ENCODE measurements around the gene TSPAN18. TPM values are rescaled to one million over a fixed set of nuclear protein-coding genes. Genes with fewer than 3 reads are reported as not detected.

The TSPAN18 gene
- total and polyA plus RNA-seq, 4 experiments from 2014 or later = 7.3 to 48.6 (median 18.2) TPM

- Mint-ChIP-seq H3K27me3 (no peaks in the 10 kb centered on the region), H3K36me3 (peaks cover 21 to 44% of the 10 kb centered on the region in 2 donors), H3K4me3 (no peak overlapping the region), H3K9me3 (peaks cover 0 to 18% (median 8%) of the 10 kb centered on the region in 8 donors), H3K27ac (no peak overlapping the region), H3K4me1 (peaks cover 24 to 50% (median 38%) of the 10 kb centered on the region in 4 donors)
- CTCF ChIA-PET (ENCODE audit: partially characterized antibody) = interaction anchor here (1.1 kb wide), 1 partner anchor 20 kb away, joined by 5 read pairs; no protein-coding TSS in a partner anchor
- Histone ChIP-seq H3K36me3 (ENCODE audit: insufficient read depth, low read length) (no peaks in the 10 kb centered on the region), H3K4me1 (ENCODE audit: insufficient read depth, low read length) (no peaks in the 10 kb centered on the region), H3K27ac (ENCODE audit: low read depth, low read length) (no peak overlapping the region), H3K4me3 (ENCODE audit: low read length in 2 of 2) (no peak overlapping the region), H3K27me3 (ENCODE audit: insufficient read depth, low read length) (no peaks in the 10 kb centered on the region), H3K9me3 (ENCODE audit: control insufficient read depth in 1 of 2, low read length in 2 of 2) (no peaks in the 10 kb centered on the region)
- POLR2A ChIA-PET (ENCODE audit: partially characterized antibody) = no interaction called here
- DNase-seq = no peak
- intact Hi-C loops (cut with micrococcal nuclease) = no loop called here
Measured at GRCh38 chr11:44754876-44755555, 28.3 kb downstream of the TSPAN18 start.

- Mint-ChIP-seq H3K27ac (peak overlapping the region in 2 of 7 donors; percentile 18 to 50), H3K27me3 (no peaks in the 10 kb centered on the region), H3K4me3 (no peak overlapping the region), H3K4me1 (peaks cover 25 to 48% (median 38%) of the 10 kb centered on the region in 4 donors), H3K9me3 (peaks cover 0 to 18% (median 8%) of the 10 kb centered on the region in 8 donors), H3K36me3 (peaks cover 21 to 36% of the 10 kb centered on the region in 2 donors)
- Histone ChIP-seq H3K36me3 (ENCODE audit: insufficient read depth, low read length) (no peaks in the 10 kb centered on the region), H3K4me3 (ENCODE audit: low read length in 2 of 2) (no peak overlapping the region), H3K9me3 (ENCODE audit: control insufficient read depth in 1 of 2, low read length in 2 of 2) (no peaks in the 10 kb centered on the region), H3K27me3 (ENCODE audit: insufficient read depth, low read length) (no peaks in the 10 kb centered on the region), H3K4me1 (ENCODE audit: insufficient read depth, low read length) (no peaks in the 10 kb centered on the region), H3K27ac (ENCODE audit: low read depth, low read length) (no peak overlapping the region)
- ChIA-PET POLR2A (ENCODE audit: partially characterized antibody) (no interaction called here), CTCF (ENCODE audit: partially characterized antibody) (interaction anchor here (1.1 kb wide), 1 partner anchor 20 kb away, joined by 5 read pairs; no protein-coding TSS in a partner anchor)
- intact Hi-C loops (cut with micrococcal nuclease) = no loop called here
- DNase-seq = no peak
Measured at GRCh38 chr11:44755556-44756523, 29.1 kb downstream of the TSPAN18 start.

- Histone ChIP-seq H3K4me1 (ENCODE audit: insufficient read depth, low read length) (no peaks in the 10 kb centered on the region), H3K27me3 (ENCODE audit: insufficient read depth, low read length) (no peaks in the 10 kb centered on the region), H3K36me3 (ENCODE audit: insufficient read depth, low read length) (no peaks in the 10 kb centered on the region), H3K9me3 (ENCODE audit: control insufficient read depth in 1 of 2, low read length in 2 of 2) (no peaks in the 10 kb centered on the region), H3K4me3 (ENCODE audit: low read length in 2 of 2) (no peak overlapping the region), H3K27ac (ENCODE audit: low read depth, low read length) (no peak overlapping the region)
- intact Hi-C loops (cut with micrococcal nuclease) = no loop called here
- no peaks in the 10 kb centered on the region for H3K27me3 Mint-ChIP-seq
- H3K27ac Mint-ChIP-seq = peak overlapping the region in 1 of 7 donors; percentile 58
- H3K4me3 Mint-ChIP-seq = no peak overlapping the region
- DNase-seq = no peak
- peaks cover 0 to 18% (median 8%) of the 10 kb centered on the region in 8 donors for H3K9me3 Mint-ChIP-seq
- peaks cover 19 to 54% (median 36%) of the 10 kb centered on the region in 4 donors for H3K4me1 Mint-ChIP-seq
- ChIA-PET CTCF (ENCODE audit: partially characterized antibody) (interaction anchor here (1.7 to 3.0 kb wide), 2 partner anchors 16 to 17 kb away, joined by 6 to 10 read pairs; no protein-coding TSS in a partner anchor), POLR2A (ENCODE audit: partially characterized antibody) (interaction anchor here (0.6 kb wide), 1 partner anchor 8 kb away, joined by 3 read pairs; no protein-coding TSS in a partner anchor)
- H3K36me3 Mint-ChIP-seq = peaks cover 26% of the 10 kb centered on the region in 2 donors
Measured at GRCh38 chr11:44758983-44759382, 32.2 kb downstream of the TSPAN18 start.

- Histone ChIP-seq H3K4me1 (ENCODE audit: insufficient read depth, low read length) (no peaks in the 10 kb centered on the region), H3K27me3 (ENCODE audit: insufficient read depth, low read length) (no peaks in the 10 kb centered on the region), H3K36me3 (ENCODE audit: insufficient read depth, low read length) (peaks cover 9% of the 10 kb centered on the region), H3K27ac (ENCODE audit: low read depth, low read length) (no peak overlapping the region), H3K9me3 (ENCODE audit: control insufficient read depth in 1 of 2, low read length in 2 of 2) (no peaks in the 10 kb centered on the region), H3K4me3 (ENCODE audit: low read length in 2 of 2) (no peak overlapping the region)
- ChIA-PET POLR2A (ENCODE audit: partially characterized antibody) (interaction anchor here (0.6 kb wide), 1 partner anchor 9 kb away, joined by 3 read pairs; no protein-coding TSS in a partner anchor), CTCF (ENCODE audit: partially characterized antibody) (interaction anchor here (1.6 to 3.0 kb wide), 4 partner anchors 15 to 138 kb away, joined by 4 to 11 read pairs (median 8); no protein-coding TSS in a partner anchor)
- no peak for DNase-seq
- Mint-ChIP-seq H3K27ac (peak overlapping the region in 4 of 7 donors; percentile 0 to 81 (median 22)), H3K4me1 (peaks cover 17 to 50% (median 30%) of the 10 kb centered on the region in 4 donors), H3K4me3 (peak overlapping the region in 1 of 8 donors; percentile 10), H3K9me3 (peaks cover 0 to 18% (median 8%) of the 10 kb centered on the region in 8 donors), H3K36me3 (peaks cover 33% of the 10 kb centered on the region in 2 donors), H3K27me3 (no peaks in the 10 kb centered on the region)
- intact Hi-C loops (cut with micrococcal nuclease) = no loop called here
Measured at GRCh38 chr11:44759743-44760476, 33.1 kb downstream of the TSPAN18 start.

- ChIA-PET POLR2A (ENCODE audit: partially characterized antibody) (no interaction called here), CTCF (ENCODE audit: partially characterized antibody) (interaction anchor here (1.6 to 2.0 kb wide), 2 partner anchors 14 to 139 kb away, joined by 4 to 11 read pairs; no protein-coding TSS in a partner anchor)
- intact Hi-C loops (cut with micrococcal nuclease) = no loop called here
- no peaks in the 10 kb centered on the region for H3K4me1 ChIP-seq (ENCODE audit: insufficient read depth, low read length)
- H3K36me3 ChIP-seq (ENCODE audit: insufficient read depth, low read length) = peaks cover 14% of the 10 kb centered on the region
- no peak overlapping the region for H3K4me3 ChIP-seq (ENCODE audit: low read length in 2 of 2)
- peaks cover 38% of the 10 kb centered on the region in 2 donors for H3K36me3 Mint-ChIP-seq
- H3K9me3 Mint-ChIP-seq = peaks cover 0 to 18% (median 8%) of the 10 kb centered on the region in 8 donors
- H3K27ac Mint-ChIP-seq = peak overlapping the region in 3 of 7 donors; percentile 0 to 81 (median 35)
- no peaks in the 10 kb centered on the region for H3K9me3 ChIP-seq (ENCODE audit: control insufficient read depth in 1 of 2, low read length in 2 of 2)
- no peaks in the 10 kb centered on the region for H3K27me3 Mint-ChIP-seq
- H3K27ac ChIP-seq (ENCODE audit: low read depth, low read length) = no peak overlapping the region
- peak overlapping the region in 1 of 8 donors; percentile 10 for H3K4me3 Mint-ChIP-seq
- no peaks in the 10 kb centered on the region for H3K27me3 ChIP-seq (ENCODE audit: insufficient read depth, low read length)
- H3K4me1 Mint-ChIP-seq = peaks cover 17 to 50% (median 30%) of the 10 kb centered on the region in 4 donors
- DNase-seq = no peak
Measured at GRCh38 chr11:44760477-44760872, 33.7 kb downstream of the TSPAN18 start.

GRCh38 chr11:44760917-44761550 lies 34.3 kb downstream of the TSPAN18 start:
- Histone ChIP-seq H3K9me3 (ENCODE audit: control insufficient read depth in 1 of 2, low read length in 2 of 2) (no peaks in the 10 kb centered on the region), H3K4me3 (ENCODE audit: low read length in 2 of 2) (no peak overlapping the region), H3K36me3 (ENCODE audit: insufficient read depth, low read length) (peaks cover 15% of the 10 kb centered on the region), H3K27me3 (ENCODE audit: insufficient read depth, low read length) (no peaks in the 10 kb centered on the region), H3K4me1 (ENCODE audit: insufficient read depth, low read length) (no peaks in the 10 kb centered on the region), H3K27ac (ENCODE audit: low read depth, low read length) (no peak overlapping the region)
- Mint-ChIP-seq H3K36me3 (peaks cover 43 to 44% of the 10 kb centered on the region in 2 donors), H3K27ac (peak overlapping the region in 2 of 7 donors; percentile 39 to 65), H3K4me3 (no peak overlapping the region), H3K27me3 (no peaks in the 10 kb centered on the region), H3K4me1 (peaks cover 17 to 50% (median 30%) of the 10 kb centered on the region in 4 donors), H3K9me3 (peaks cover 0 to 18% (median 8%) of the 10 kb centered on the region in 8 donors)
- DNase-seq = no peak
- CTCF ChIA-PET (ENCODE audit: partially characterized antibody) = interaction anchor here (0.6 to 2.0 kb wide), 3 partner anchors 14 to 139 kb away, joined by 3 to 11 read pairs (median 4); no protein-coding TSS in a partner anchor
- POLR2A ChIA-PET (ENCODE audit: partially characterized antibody) = no interaction called here
- intact Hi-C loops (cut with micrococcal nuclease) = no loop called here
